HepG2 (cell line): ENCODE measurements around the gene USF2. TPM values are rescaled to one million over a fixed set of nuclear protein-coding genes. Genes with fewer than 3 reads are reported as not detected.

ENCODE experiments used
- BCL3 ChIP-seq: sonication (generic); formaldehyde crosslinking; IDR thresholded peaks from 2 replicates; pipeline ENCODE4 v1.5.1; 2020; ENCODE audit warnings: mild to moderate bottlenecking, missing genetic modification reagents, moderate library complexity
- BCLAF1 ChIP-seq: fragments of 450-650 bp; IDR thresholded peaks from 2 replicates; pipeline ENCODE4 v1.6.1; 2017; ENCODE audit warnings: mild to moderate bottlenecking
- BRD4 ChIP-seq: sonication (generic); formaldehyde crosslinking; IDR thresholded peaks from 2 replicates; pipeline ENCODE4 v1.4.0; 2020; ENCODE audit warnings: missing genetic modification reagents
- HOXA3 ChIP-seq: sonication (generic); formaldehyde crosslinking; IDR thresholded peaks from 2 replicates; pipeline ENCODE4 v1.5.0; 2020; ENCODE audit warnings: missing genetic modification reagents
- HOXA5 ChIP-seq: sonication (generic); formaldehyde crosslinking; IDR thresholded peaks from 2 replicates; pipeline ENCODE4 v1.4.0; 2020; ENCODE audit warnings: missing genetic modification reagents
- MED8 ChIP-seq: sonication (generic); formaldehyde crosslinking; IDR thresholded peaks from 2 replicates; pipeline ENCODE4 v1.8.1; 2023; ENCODE audit warnings: mild to moderate bottlenecking, missing genetic modification reagents; ENCODE audit not compliant: insufficient replicate concordance
- NCOA1 ChIP-seq: sonication (generic); formaldehyde crosslinking; IDR thresholded peaks from 2 replicates; pipeline ENCODE4 v1.9.0; 2021; ENCODE audit warnings: missing genetic modification reagents
- NFIB ChIP-seq: sonication (generic); formaldehyde crosslinking; IDR thresholded peaks from 2 replicates; pipeline ENCODE4 v1.9.0; 2021; ENCODE audit warnings: missing genetic modification reagents, mild to moderate bottlenecking, borderline replicate concordance
- PHF20 ChIP-seq: sonication (generic); formaldehyde crosslinking; IDR thresholded peaks from 2 replicates; pipeline ENCODE4 v1.5.0; 2020; ENCODE audit warnings: mild to moderate bottlenecking, missing genetic modification reagents
- RFXANK ChIP-seq: IDR thresholded peaks from 2 replicates; pipeline ENCODE4 v1.6.1; 2016
- SAFB2 ChIP-seq: sonication (generic); formaldehyde crosslinking; IDR thresholded peaks from 2 replicates; pipeline ENCODE4 v1.5.1; 2020; ENCODE audit warnings: missing genetic modification reagents, low read depth, mild to moderate bottlenecking, borderline replicate concordance
- SATB2 ChIP-seq: sonication (generic); formaldehyde crosslinking; IDR thresholded peaks from 2 replicates; pipeline ENCODE4 v1.5.0; 2020; ENCODE audit warnings: missing genetic modification reagents
- ZC3H13 ChIP-seq: sonication (generic); formaldehyde crosslinking; IDR thresholded peaks from 2 replicates; pipeline ENCODE4 v1.8.1; 2023; ENCODE audit warnings: mild to moderate bottlenecking, missing genetic modification reagents, moderate library complexity
- ZNF207 ChIP-seq: fragments of 450-650 bp; IDR thresholded peaks from 2 replicates; pipeline ENCODE4 v1.6.1; 2016; ENCODE audit warnings: antibody characterized with exemption, borderline replicate concordance
- ZNF343 ChIP-seq: sonication (generic); formaldehyde crosslinking; IDR thresholded peaks from 2 replicates; pipeline ENCODE4 v1.4.0; 2020; ENCODE audit warnings: mild to moderate bottlenecking, missing genetic modification reagents
- ZNF484 ChIP-seq: sonication (generic); formaldehyde crosslinking; IDR thresholded peaks from 2 replicates; pipeline ENCODE4 v1.5.1; 2020; ENCODE audit warnings: mild to moderate bottlenecking, low read depth, missing genetic modification reagents, borderline replicate concordance
- polyA plus RNA-seq, 8 experiments: library from polyadenylated mRNA; depleted of rRNA in 3 of 8; stranded (reverse) in 7 of 8; unstranded in 1 of 8; fragments of >200 nt; fragmentation: Illumina TruSeq in 4 of 8; extraction: Trizol in 4 of 8; gene quantifications; 2 replicates each; pipeline versions ENCODE4 v1.2.1 to v1.2.3, GENCODE V29; 2011 to 2016; ENCODE audit warnings: low read depth in 4 of 8, missing spikeins in 1 of 8, mixed read lengths in 1 of 8; ENCODE audit not compliant: insufficient read depth in 1 of 8
- total RNA-seq, 5 experiments: library from RNA; depleted of rRNA; stranded (reverse); fragments of >200 nt; fragmentation: Illumina TruSeq; extraction: Trizol; gene quantifications; 2 replicates each; pipeline ENCODE4 v1.2.3, GENCODE V29; 2016; ENCODE audit warnings: low read depth in 1 of 5
- TF ChIP-seq, protein P1 (sequence below): sonication (generic); formaldehyde crosslinking; IDR thresholded peaks from 2 replicates; pipeline ENCODE4 v1.5.1; 2020; ENCODE audit warnings: mild to moderate bottlenecking, missing genetic modification reagents, moderate library complexity
- TF ChIP-seq, protein P2 (sequence below): sonication (generic); formaldehyde crosslinking; IDR thresholded peaks from 2 replicates; pipeline ENCODE4 v1.5.0; 2020; ENCODE audit warnings: mild to moderate bottlenecking, missing genetic modification reagents, borderline replicate concordance

USF2 gene
- total and polyA plus RNA-seq, 2 of the 13 experiments (the other 11 are each of a cell fraction or from before 2014, with no cell fraction given): 54.9 to 106 TPM

- TF ChIP-seq, protein P1, sequence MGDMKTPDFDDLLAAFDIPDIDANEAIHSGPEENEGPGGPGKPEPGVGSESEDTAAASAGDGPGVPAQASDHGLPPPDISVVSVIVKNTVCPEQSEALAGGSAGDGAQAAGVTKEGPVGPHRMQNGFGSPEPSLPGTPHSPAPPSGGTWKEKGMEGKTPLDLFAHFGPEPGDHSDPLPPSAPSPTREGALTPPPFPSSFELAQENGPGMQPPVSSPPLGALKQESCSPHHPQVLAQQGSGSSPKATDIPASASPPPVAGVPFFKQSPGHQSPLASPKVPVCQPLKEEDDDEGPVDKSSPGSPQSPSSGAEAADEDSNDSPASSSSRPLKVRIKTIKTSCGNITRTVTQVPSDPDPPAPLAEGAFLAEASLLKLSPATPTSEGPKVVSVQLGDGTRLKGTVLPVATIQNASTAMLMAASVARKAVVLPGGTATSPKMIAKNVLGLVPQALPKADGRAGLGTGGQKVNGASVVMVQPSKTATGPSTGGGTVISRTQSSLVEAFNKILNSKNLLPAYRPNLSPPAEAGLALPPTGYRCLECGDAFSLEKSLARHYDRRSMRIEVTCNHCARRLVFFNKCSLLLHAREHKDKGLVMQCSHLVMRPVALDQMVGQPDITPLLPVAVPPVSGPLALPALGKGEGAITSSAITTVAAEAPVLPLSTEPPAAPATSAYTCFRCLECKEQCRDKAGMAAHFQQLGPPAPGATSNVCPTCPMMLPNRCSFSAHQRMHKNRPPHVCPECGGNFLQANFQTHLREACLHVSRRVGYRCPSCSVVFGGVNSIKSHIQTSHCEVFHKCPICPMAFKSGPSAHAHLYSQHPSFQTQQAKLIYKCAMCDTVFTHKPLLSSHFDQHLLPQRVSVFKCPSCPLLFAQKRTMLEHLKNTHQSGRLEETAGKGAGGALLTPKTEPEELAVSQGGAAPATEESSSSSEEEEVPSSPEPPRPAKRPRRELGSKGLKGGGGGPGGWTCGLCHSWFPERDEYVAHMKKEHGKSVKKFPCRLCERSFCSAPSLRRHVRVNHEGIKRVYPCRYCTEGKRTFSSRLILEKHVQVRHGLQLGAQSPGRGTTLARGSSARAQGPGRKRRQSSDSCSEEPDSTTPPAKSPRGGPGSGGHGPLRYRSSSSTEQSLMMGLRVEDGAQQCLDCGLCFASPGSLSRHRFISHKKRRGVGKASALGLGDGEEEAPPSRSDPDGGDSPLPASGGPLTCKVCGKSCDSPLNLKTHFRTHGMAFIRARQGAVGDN (CRISPR knock-in tag): peak; percentile 73
- TF ChIP-seq BRD4: no peak
- TF ChIP-seq HOXA5: 0 out of 2 replicates have a peak, but pooled peaks have one; percentile 43
- no peak for TF ChIP-seq ZNF207
- TF ChIP-seq ZC3H13 (CRISPR knock-in tag): 0 out of 2 replicates have a peak, but pooled peaks have one; percentile 7
- peak; percentile 31; the same call in 1 of the 2 replicates for TF ChIP-seq PHF20 (CRISPR knock-in tag)
- TF ChIP-seq HOXA3: no peak
- TF ChIP-seq RFXANK (CRISPR knock-in tag): no peak
- 0 out of 2 replicates have a peak, but pooled peaks have one; percentile 16 for TF ChIP-seq BCL3
- no peak for TF ChIP-seq SATB2 (CRISPR knock-in tag)
- TF ChIP-seq, protein P2, sequence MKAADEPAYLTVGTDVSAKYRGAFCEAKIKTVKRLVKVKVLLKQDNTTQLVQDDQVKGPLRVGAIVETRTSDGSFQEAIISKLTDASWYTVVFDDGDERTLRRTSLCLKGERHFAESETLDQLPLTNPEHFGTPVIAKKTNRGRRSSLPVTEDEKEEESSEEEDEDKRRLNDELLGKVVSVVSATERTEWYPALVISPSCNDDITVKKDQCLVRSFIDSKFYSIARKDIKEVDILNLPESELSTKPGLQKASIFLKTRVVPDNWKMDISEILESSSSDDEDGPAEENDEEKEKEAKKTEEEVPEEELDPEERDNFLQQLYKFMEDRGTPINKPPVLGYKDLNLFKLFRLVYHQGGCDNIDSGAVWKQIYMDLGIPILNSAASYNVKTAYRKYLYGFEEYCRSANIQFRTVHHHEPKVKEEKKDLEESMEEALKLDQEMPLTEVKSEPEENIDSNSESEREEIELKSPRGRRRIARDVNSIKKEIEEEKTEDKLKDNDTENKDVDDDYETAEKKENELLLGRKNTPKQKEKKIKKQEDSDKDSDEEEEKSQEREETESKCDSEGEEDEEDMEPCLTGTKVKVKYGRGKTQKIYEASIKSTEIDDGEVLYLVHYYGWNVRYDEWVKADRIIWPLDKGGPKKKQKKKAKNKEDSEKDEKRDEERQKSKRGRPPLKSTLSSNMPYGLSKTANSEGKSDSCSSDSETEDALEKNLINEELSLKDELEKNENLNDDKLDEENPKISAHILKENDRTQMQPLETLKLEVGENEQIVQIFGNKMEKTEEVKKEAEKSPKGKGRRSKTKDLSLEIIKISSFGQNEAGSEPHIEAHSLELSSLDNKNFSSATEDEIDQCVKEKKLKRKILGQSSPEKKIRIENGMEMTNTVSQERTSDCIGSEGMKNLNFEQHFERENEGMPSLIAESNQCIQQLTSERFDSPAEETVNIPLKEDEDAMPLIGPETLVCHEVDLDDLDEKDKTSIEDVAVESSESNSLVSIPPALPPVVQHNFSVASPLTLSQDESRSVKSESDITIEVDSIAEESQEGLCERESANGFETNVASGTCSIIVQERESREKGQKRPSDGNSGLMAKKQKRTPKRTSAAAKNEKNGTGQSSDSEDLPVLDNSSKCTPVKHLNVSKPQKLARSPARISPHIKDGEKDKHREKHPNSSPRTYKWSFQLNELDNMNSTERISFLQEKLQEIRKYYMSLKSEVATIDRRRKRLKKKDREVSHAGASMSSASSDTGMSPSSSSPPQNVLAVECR (CRISPR knock-in tag): no peak; the same call in 1 of the 2 replicates
- TF ChIP-seq NCOA1: no peak
- TF ChIP-seq MED8 (CRISPR knock-in tag): no peak
- no peak for TF ChIP-seq BCLAF1
- no peak for TF ChIP-seq NFIB (CRISPR knock-in tag)
- TF ChIP-seq SAFB2 (CRISPR knock-in tag): no peak
- no peak for TF ChIP-seq ZNF343
- no peak for TF ChIP-seq ZNF484 (CRISPR knock-in tag)
Measured at GRCh38 chr19:35267353-35267817, 1.4 kb upstream of the USF2 start (continued).
